Measurements from ENCODE around the gene C10orf62. TPM values are rescaled to one million over a fixed set of nuclear protein-coding genes. Genes with fewer than 3 reads are reported as not detected.

The C10orf62 gene
- total RNA-seq, 1 donor from 2014 or later = not detected

DNA sequence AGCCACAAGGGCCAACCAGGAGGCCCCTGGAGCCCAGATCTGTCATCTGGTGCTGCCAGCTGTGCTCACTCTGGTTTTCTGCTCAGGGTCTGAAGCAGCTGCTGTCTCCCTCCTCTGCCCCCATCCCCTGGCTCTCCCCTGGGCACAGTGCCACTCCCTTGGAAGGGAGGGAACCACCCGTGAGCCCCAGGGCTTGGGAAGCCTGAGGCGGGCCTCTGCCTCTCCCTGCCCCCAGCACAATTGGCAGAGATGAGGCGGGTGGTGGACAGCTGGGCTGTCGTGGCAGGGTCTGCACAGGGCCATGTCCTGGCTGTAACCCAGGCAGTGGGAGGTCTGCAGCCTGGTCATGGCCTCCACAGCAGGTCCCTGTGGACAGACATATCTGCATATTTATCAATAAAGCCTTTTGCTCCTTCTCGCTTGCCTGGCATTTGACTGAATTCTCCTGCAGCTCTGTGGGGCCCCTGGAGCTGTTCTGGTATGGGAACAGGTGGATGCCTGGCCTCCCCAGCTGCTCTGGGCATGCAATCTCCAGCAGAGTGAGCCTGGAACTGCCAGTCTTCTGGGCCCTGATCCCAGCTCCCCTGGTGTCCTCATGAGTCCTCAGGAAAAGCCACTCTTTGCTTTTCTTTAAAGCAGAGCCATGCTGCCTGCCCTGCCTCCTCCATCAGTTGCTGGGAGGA is 18.6 kb upstream of the C10orf62 start:
- Histone ChIP-seq H3K4me3 (ENCODE audit: low read depth, low read length) (no peak overlapping the region), H3K36me3 (ENCODE audit: control insufficient read depth, insufficient read depth, low read length) (peaks cover 1% of the 10 kb centered on the region), H3K27me3 (ENCODE audit: control insufficient read depth, insufficient read depth, low read length) (no peaks in the 10 kb centered on the region)
- DNase-seq (ENCODE audit: low read depth) = no peak
- TF ChIP-seq, protein P1, sequence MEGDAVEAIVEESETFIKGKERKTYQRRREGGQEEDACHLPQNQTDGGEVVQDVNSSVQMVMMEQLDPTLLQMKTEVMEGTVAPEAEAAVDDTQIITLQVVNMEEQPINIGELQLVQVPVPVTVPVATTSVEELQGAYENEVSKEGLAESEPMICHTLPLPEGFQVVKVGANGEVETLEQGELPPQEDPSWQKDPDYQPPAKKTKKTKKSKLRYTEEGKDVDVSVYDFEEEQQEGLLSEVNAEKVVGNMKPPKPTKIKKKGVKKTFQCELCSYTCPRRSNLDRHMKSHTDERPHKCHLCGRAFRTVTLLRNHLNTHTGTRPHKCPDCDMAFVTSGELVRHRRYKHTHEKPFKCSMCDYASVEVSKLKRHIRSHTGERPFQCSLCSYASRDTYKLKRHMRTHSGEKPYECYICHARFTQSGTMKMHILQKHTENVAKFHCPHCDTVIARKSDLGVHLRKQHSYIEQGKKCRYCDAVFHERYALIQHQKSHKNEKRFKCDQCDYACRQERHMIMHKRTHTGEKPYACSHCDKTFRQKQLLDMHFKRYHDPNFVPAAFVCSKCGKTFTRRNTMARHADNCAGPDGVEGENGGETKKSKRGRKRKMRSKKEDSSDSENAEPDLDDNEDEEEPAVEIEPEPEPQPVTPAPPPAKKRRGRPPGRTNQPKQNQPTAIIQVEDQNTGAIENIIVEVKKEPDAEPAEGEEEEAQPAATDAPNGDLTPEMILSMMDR (IDR thresholded peaks at IDR 0.05; ENCODE audit: insufficient read depth, low read length, poor library complexity, severe bottlenecking) = no peak

DNA sequence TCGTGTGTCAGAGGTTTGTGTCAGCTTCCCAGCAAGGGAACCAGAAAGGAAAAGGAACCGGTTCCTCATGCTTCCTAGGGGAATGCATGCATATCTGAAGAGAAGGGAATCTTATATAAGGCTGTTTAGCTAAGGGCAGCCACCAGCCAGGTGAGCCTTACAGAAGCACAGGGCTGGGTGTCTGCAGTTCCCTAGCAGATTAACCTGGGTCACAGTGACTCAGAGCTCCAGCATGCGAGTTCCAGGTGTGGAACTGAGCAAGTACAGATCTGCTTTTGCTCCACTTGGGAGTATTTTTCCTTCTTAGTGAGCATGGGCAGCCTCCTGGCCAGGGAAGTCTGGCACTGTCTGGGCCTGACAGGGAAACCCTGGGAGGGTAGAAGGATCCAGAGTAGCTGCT is 17.9 kb upstream of the C10orf62 start:
- peak; percentile 50 for DNase-seq (ENCODE audit: low read depth)
- H3K4me3 ChIP-seq (ENCODE audit: low read depth, low read length) = no peak overlapping the region
- H3K27me3 ChIP-seq (ENCODE audit: control insufficient read depth, insufficient read depth, low read length) = no peaks in the 10 kb centered on the region
- TF ChIP-seq, protein P1 (IDR thresholded peaks at IDR 0.05; ENCODE audit: insufficient read depth, low read length, poor library complexity, severe bottlenecking) = no peak
- H3K36me3 ChIP-seq (ENCODE audit: control insufficient read depth, insufficient read depth, low read length) = peaks cover 1% of the 10 kb centered on the region

DNA sequence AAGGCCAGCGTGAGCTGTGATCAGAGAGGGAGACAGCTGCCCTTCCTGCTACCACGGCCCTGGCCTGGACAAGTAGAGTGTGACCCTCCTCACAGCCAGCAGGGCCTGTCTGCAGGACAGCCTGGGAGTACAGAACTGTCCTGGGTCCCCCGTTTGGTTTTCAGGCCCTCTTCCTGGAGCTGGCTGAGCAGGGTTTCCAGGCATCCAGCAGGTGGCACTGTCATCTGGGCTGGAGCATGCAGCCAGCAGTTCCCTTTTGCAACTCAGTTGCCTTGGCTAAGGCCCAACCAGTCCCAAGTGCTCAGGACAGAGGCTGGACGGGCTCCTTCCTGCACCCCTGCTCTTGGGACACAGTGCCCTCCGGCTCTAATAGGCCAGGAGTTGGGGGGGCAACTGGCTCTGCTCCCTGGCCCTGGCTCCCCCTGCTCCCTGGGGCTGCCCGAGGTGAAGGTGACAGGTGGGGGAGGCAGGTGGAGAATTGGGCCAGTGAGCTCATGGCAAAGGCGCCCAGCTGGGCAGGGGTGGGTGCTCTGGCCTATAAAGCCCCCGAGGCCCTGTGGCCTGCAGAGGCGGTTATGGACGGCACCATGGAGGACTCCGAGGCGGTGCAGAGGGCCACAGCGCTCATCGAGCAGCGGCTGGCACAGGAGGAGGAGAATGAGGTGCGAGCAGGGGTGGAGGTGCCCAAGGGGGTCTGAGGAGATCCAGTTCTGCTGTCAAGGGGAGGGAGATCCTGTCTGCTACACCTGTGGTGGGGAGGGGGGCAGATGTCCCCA is 17.1 kb upstream of the C10orf62 start, which contains the start of gene ANKRD2:
Gene ANKRD2, plus strand, starts transcription at position 566 of the 776 bp plus-strand sequence. Its CDS starts 10 bp downstream, at position 576.
- no peak for DNase-seq (ENCODE audit: low read depth)

DNA sequence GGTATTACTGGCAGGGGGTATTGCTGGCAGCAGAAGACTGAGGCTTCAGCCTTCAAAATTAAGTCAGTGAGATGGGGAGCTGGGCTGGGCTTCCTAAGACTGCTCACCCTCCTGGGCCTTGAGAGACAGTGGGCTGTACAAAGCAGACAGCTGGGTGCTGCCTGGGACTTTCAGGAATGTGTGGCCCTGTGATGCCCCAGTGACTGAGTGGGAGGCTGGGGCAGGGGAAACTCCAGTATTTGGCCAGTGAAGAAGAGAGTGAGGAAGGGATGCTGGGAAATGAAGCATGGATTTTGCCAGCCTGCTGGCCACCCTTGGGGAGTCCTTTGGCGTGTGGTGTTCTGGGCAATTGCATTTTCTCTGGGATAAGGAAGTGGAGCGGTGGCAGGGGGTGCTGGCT is 16.5 kb upstream of the C10orf62 start:
- DNase-seq (ENCODE audit: low read depth) = no peak
- Histone ChIP-seq H3K4me3 (ENCODE audit: low read depth, low read length) (no peak overlapping the region), H3K27me3 (ENCODE audit: control insufficient read depth, insufficient read depth, low read length) (no peaks in the 10 kb centered on the region), H3K36me3 (ENCODE audit: control insufficient read depth, insufficient read depth, low read length) (peaks cover 1% of the 10 kb centered on the region)
- TF ChIP-seq, protein P1 (IDR thresholded peaks at IDR 0.05; ENCODE audit: insufficient read depth, low read length, poor library complexity, severe bottlenecking) = no peak

More for the DNA sequence above, 17.1 kb upstream of the C10orf62 start, which contains the start of gene ANKRD2:
- TF ChIP-seq, protein P1 (IDR thresholded peaks at IDR 0.05; ENCODE audit: insufficient read depth, low read length, poor library complexity, severe bottlenecking) = peak; percentile 94
- Histone ChIP-seq H3K27me3 (ENCODE audit: control insufficient read depth, insufficient read depth, low read length) (no peaks in the 10 kb centered on the region), H3K4me3 (ENCODE audit: low read depth, low read length) (no peak within 1 kb of the TSS), H3K36me3 (ENCODE audit: control insufficient read depth, insufficient read depth, low read length) (peaks cover 1% of the 10 kb centered on the region)

DNA sequence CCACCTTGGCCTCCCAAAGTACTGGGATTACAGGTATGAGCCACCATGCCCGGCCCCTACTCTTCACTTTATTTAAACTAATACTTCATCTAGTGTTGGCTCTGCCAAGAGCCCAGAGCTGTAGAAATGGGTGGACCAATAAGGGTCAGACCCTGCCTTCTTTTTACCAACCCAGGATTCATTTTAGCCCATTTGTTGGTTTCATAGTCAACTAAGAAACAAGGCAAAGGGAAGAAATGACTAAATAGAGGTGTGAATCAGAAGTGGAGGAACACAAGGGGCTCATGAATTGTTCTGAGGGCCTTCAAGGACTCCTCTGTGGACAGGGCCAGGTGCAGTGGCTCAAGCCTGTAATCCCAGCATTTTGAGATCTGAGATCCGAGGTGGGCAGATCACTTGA is 15.8 kb upstream of the C10orf62 start:
- H3K36me3 ChIP-seq (ENCODE audit: control insufficient read depth, insufficient read depth, low read length) = peaks cover 1% of the 10 kb centered on the region
- H3K27me3 ChIP-seq (ENCODE audit: control insufficient read depth, insufficient read depth, low read length) = no peaks in the 10 kb centered on the region
- TF ChIP-seq, protein P1 (IDR thresholded peaks at IDR 0.05; ENCODE audit: insufficient read depth, low read length, poor library complexity, severe bottlenecking) = no peak
- H3K4me3 ChIP-seq (ENCODE audit: low read depth, low read length) = no peak overlapping the region
- DNase-seq (ENCODE audit: low read depth) = no peak
